GM19099 (cell line): ENCODE results near the gene MYO18A.

Experiments used
- POLR2A ChIP-seq: IDR thresholded peaks from 3 replicates; pipeline ENCODE4 v1.6.1; 2011; ENCODE audit warnings: low read depth; ENCODE audit not compliant: insufficient read length; ENCODE audit errors: extremely low read depth

MYO18A gene

GRCh38 chr17:29041571-29041970, 138.6 kb downstream of the MYO18A start:
- no peak for TF ChIP-seq POLR2A

GRCh38 chr17:29041091-29041490, 139.1 kb downstream of the MYO18A start:
- no peak for TF ChIP-seq POLR2A

- no peak for TF ChIP-seq POLR2A
Measured at GRCh38 chr17:29039764-29040598, 140.2 kb downstream of the MYO18A start.

GRCh38 chr17:29038085-29038795, 142.0 kb downstream of the MYO18A start:
- TF ChIP-seq POLR2A = no peak

- TF ChIP-seq POLR2A = no peak
Measured at GRCh38 chr17:29037739-29038084, 142.5 kb downstream of the MYO18A start.

- no peak for TF ChIP-seq POLR2A
Measured at GRCh38 chr17:29036584-29036983, 143.6 kb downstream of the MYO18A start.

- no peak for TF ChIP-seq POLR2A
Measured at GRCh38 chr17:29034510-29034909, 145.7 kb downstream of the MYO18A start.

- no peak for TF ChIP-seq POLR2A
Measured at GRCh38 chr17:29032857-29033197, 147.4 kb downstream of the MYO18A start.

- TF ChIP-seq POLR2A = no peak
Measured at GRCh38 chr17:29032013-29032856, 148.0 kb downstream of the MYO18A start.

GRCh38 chr17:29031488-29031887, 148.7 kb downstream of the MYO18A start:
- TF ChIP-seq POLR2A = no peak

GRCh38 chr17:29024316-29024952, 155.8 kb downstream of the MYO18A start:
- TF ChIP-seq POLR2A = no peak

- TF ChIP-seq POLR2A = no peak
Measured at GRCh38 chr17:29022074-29022473, 158.1 kb downstream of the MYO18A start.

- TF ChIP-seq POLR2A = no peak
Measured at GRCh38 chr17:29021226-29021625, 159.0 kb downstream of the MYO18A start.
